Large intestine (tissue), 12 donors: ENCODE results near the gene OR14A2. TPM values are rescaled to one million over a fixed set of nuclear protein-coding genes. Genes with fewer than 3 reads are reported as not detected.
"Not testable (repeated sequence)": the region's sequence is repeated elsewhere in the genome, so short reads cannot be mapped to it uniquely, and the experiment has no call there.

Experiments used
- DNase-seq, 2 donors: peaks; one replicate each; pipeline versions ENCODE4 v3.0.0 to v3.0.0-alpha.2; 2013
- H3K27ac ChIP-seq: one replicate; pipeline ENCODE4 v1.5.1; 2013; ENCODE audit warnings: low read length
- H3K27me3 ChIP-seq: 2 replicates; pipeline ENCODE4 v1.6.1; 2013; ENCODE audit warnings: low read length; ENCODE audit not compliant: control insufficient read depth, insufficient read depth
- H3K36me3 ChIP-seq: 2 replicates; pipeline ENCODE4 v1.6.1; 2013; ENCODE audit warnings: low read length; ENCODE audit not compliant: control insufficient read depth, insufficient read depth
- H3K4me1 ChIP-seq: one replicate; pipeline ENCODE4 v1.6.1; 2013; ENCODE audit warnings: low read length; ENCODE audit not compliant: control insufficient read depth, insufficient read depth
- H3K4me3 ChIP-seq: one replicate; pipeline ENCODE4 v1.5.1; 2013; ENCODE audit warnings: low read length
- H3K9me3 ChIP-seq: one replicate; pipeline ENCODE4 v1.6.1; 2013; ENCODE audit warnings: mild to moderate bottlenecking, low read depth, low read length, moderate library complexity; ENCODE audit not compliant: control insufficient read depth
- WGBS: methylation state at CpG from one replicate; pipeline ENCODE4 v1.1.5; 2013; ENCODE audit warnings: low lambda C conversion rate; ENCODE audit not compliant: insufficient coverage; 5-methylcytosine and 5-hydroxymethylcytosine counted together
- long read RNA-seq, 11 donors: transcript quantifications; one replicate each; lab custom pipeline, GENCODE V29; 2026
- polyA plus RNA-seq: library from polyadenylated mRNA; unstranded; fragments of 120-200 nt; gene quantifications from one replicate; pipeline ENCODE4 v1.2.1, GENCODE V29; 2013

Gene OR14A2
- not detected for polyA plus RNA-seq
- long read RNA-seq, donor 1: 0 reads
- long read RNA-seq, donor 2: 0 reads
- long read RNA-seq, donor 3: 0 reads
- long read RNA-seq, donor 4: 0 reads
- long read RNA-seq, donor 5: 0 reads
- long read RNA-seq, donor 6: 0 reads
- long read RNA-seq, donor 7: 0 reads
- long read RNA-seq, donor 8: 0 reads
- long read RNA-seq, donor 9: 0 reads
- long read RNA-seq, donor 10: 0 reads
- long read RNA-seq, donor 11: 0 reads

DNA sequence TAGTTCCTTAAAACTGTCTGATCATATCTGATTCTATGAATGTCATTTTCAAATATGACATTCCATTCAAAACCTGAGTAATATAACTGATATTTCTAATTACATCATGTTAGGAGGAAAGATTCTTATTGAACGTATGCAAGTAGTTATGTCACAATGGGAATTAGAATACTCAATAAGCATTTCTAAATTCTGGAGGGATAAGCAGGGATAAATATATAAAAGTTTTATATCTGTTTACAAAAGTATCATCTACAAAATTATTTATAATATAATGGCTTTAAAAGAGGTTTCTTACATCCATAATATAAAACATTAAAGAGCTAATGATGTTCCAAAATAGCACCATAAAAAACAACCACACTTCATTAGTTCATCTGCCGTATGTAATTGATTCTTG is at the start of gene OR14A2:
TSS of gene OR14A2 (minus strand) at position 101 of the 400 bp plus-strand sequence.
- no peak within 1 kb of the TSS for H3K27ac ChIP-seq
- H3K4me3 ChIP-seq: no peak within 1 kb of the TSS
- H3K27me3 ChIP-seq: no peaks in the 10 kb centered on the region
- H3K9me3 ChIP-seq: peaks cover 10% of the 10 kb centered on the region
- DNase-seq: no peak
- 100% methylated on average over 1 of the region's 2 CpGs for WGBS
- no peaks in the 10 kb centered on the region for H3K36me3 ChIP-seq
- no peaks in the 10 kb centered on the region for H3K4me1 ChIP-seq

DNA sequence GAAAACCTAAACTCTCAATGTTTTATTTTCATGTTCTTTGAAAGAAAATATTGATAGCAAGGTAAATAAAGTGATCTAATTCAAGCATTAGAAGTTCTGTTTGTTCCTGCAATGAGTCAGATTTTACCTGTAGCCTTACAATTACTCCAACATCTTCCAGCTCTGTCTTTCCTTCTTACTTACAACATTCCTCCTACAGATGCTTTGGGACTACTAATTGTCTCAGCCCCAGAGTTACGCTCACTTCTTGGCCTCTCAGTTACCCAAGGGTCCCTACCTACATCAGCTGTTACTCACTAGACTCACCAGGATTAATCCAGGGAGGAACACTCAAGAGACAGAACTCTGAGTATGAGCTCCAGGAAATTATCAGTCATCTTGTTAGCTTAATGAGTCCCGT is 49.6 kb upstream of the OR14A2 start:
- WGBS: 0% methylated on average over 1 of the region's 2 CpGs
- H3K27me3 ChIP-seq: no peaks in the 10 kb centered on the region
- no peaks in the 10 kb centered on the region for H3K36me3 ChIP-seq
- no peaks in the 10 kb centered on the region for H3K4me1 ChIP-seq
- no peak for DNase-seq
- no peak overlapping the region for H3K4me3 ChIP-seq
- no peak overlapping the region for H3K27ac ChIP-seq
- H3K9me3 ChIP-seq: peaks cover 2% of the 10 kb centered on the region

DNA sequence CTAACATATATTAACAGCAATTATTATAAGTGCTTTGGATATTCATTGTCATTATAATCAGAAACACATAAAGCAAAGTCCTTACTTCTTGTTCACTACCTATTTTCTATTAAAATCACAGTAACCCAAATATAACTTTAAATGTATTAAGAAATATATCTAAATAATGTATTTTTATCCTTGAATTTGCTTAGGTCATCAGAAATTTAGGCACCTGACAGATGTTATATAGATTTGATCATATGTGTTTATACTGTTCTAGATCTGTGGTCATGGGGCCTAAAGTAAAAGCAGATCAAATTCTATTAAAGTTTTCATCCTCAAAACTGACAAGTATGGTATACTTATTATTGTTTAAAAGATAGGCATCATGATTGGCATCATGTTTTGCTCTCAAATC is 21.7 kb upstream of the OR14A2 start:
- Histone ChIP-seq H3K4me3 (no peak overlapping the region), H3K9me3 (no peaks in the 10 kb centered on the region), H3K36me3 (no peaks in the 10 kb centered on the region), H3K27me3 (no peaks in the 10 kb centered on the region), H3K4me1 (no peaks in the 10 kb centered on the region), H3K27ac (no peak overlapping the region)
- no peak for DNase-seq

DNA sequence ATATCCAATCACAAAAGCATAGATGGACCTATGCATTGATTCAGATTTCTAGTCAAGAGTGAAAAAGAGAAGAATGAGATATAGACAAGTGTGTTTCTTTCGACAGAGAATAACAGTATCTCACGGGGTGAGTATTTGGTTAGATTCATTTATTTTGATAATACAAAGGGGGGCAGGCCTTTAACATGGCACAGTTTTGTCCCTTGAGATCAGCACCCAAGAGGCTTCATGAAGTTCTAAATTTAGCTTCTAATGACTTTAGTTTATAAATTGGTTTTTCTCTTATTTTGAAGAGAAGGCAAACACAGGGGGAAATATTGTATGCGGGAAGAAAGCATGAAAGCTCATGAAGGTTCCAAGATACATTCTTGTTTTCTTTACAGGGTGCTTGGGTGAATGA is 12.5 kb upstream of the OR14A2 start, which contains the start of gene OR1C1:
TSS of gene OR1C1 (minus strand) at position 101 of the 400 bp plus-strand sequence. CDS start 2,150 bp downstream, outside the sequence.
- H3K4me1 ChIP-seq: no peaks in the 10 kb centered on the region
- H3K9me3 ChIP-seq: no peaks in the 10 kb centered on the region
- no peaks in the 10 kb centered on the region for H3K27me3 ChIP-seq
- H3K36me3 ChIP-seq: no peaks in the 10 kb centered on the region
- no peak within 1 kb of the TSS for H3K4me3 ChIP-seq
- no peak within 1 kb of the TSS for H3K27ac ChIP-seq
- no peak for DNase-seq
- WGBS: 100% methylated on average over 2 of the region's 3 CpGs

DNA sequence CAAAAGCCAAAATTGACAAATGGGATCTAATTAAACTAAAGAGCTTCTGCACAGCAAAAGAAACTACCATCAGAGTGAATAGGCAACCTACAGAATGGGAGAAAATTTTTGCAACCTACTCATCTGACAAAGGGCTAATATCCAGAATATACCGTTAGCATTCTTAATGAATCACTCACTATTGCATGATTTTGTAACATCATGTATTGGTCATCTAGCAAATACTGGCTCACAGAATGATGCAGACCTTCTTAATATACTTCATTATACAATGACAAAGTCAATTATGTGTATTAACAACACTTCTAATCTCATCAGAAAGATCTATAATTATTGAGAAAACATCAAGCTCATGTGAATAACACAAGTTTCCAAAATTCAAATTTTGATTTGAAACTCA is 6.4 kb upstream of the OR14A2 start:
- not testable (repeated sequence) for H3K27ac ChIP-seq, H3K4me1 ChIP-seq, DNase-seq, H3K27me3 ChIP-seq, H3K36me3 ChIP-seq, H3K4me3 ChIP-seq, H3K9me3 ChIP-seq
- WGBS: 100% methylated on average over 1 of the region's 1 CpG

DNA sequence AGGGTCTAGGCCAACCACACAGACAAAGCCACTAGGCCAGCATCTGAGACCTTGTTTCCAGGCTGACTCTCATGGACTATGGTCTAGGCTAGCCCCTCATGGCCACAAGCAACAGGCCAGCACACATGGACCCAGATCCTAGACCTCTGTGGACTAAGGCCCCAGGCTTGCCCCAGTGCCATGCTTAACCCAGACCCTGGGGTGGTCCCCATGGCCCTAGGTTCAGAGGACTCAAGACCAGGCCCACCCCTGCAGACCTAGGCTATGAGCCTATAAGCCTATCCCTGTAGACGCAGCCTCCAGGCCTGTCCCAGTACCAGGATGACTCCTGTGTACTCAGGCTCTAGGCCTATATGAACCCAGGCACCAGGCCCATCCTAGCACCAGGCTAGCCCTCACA is 1.9 kb upstream of the OR14A2 start:
- Histone ChIP-seq H3K36me3 (no peaks in the 10 kb centered on the region), H3K9me3 (peaks cover 10% of the 10 kb centered on the region), H3K27me3 (no peaks in the 10 kb centered on the region), H3K4me3 (no peak overlapping the region), H3K4me1 (no peaks in the 10 kb centered on the region), H3K27ac (no peak overlapping the region)
- DNase-seq: no peak
- WGBS: no CpG with 5 or more reads among the region's 1 CpG

DNA sequence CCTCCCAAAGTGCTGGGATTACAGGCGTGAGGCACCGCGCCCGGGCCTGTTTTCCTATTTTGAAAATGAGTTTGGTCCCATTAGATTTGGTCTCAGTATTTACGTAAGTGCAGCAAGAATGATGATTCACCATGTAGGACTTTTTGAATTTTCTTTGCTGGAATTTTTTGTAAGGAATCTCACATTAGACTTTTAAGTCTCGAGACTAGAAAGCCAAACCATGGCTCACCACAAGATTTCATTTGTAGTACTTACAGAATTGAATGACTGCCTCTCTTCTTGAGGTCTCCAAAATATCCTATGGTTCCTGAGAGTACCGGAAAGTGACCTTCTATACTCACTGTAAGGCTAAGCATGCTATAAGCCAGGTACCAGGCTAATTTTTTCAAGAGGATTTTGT is 325 bp downstream of the OR14A2 start:
- no peaks in the 10 kb centered on the region for H3K4me1 ChIP-seq
- DNase-seq: no peak
- no peak overlapping the region for H3K27ac ChIP-seq
- no peaks in the 10 kb centered on the region for H3K36me3 ChIP-seq
- 100% methylated on average over 1 of the region's 7 CpGs for WGBS
- no peak overlapping the region for H3K4me3 ChIP-seq
- no peaks in the 10 kb centered on the region for H3K27me3 ChIP-seq
- peaks cover 10% of the 10 kb centered on the region for H3K9me3 ChIP-seq

DNA sequence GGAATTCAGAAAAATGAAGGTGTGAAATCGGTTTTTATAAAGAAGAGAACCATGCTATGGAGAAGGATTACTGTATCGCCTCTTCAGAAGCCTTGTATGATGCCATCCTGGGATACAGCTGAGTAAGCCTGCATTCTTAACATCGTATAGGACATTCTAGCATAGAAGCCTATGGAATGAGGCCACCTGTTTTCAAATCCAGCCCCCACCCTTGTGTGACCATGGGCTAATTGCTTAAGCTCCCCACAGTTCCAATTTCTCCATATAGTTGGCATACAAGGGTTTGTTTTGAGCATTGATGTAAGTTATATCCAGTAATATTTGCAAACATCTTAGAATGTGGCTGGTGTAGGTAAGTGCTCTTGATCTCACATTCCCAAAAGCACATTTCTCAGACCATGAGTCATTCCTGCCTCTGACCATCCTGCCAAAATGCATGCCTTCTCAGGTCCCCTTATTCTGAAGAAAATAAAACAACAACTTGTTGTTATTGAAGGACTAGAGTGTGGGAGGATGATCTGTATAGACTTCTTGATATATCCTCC is 1.5 kb downstream of the OR14A2 start:
- Histone ChIP-seq H3K9me3 (peaks cover 10% of the 10 kb centered on the region), H3K4me3 (no peak overlapping the region), H3K27me3 (no peaks in the 10 kb centered on the region), H3K36me3 (no peaks in the 10 kb centered on the region), H3K4me1 (no peaks in the 10 kb centered on the region), H3K27ac (no peak overlapping the region)
- WGBS: no CpG with 5 or more reads among the region's 3 CpGs
- no peak for DNase-seq

DNA sequence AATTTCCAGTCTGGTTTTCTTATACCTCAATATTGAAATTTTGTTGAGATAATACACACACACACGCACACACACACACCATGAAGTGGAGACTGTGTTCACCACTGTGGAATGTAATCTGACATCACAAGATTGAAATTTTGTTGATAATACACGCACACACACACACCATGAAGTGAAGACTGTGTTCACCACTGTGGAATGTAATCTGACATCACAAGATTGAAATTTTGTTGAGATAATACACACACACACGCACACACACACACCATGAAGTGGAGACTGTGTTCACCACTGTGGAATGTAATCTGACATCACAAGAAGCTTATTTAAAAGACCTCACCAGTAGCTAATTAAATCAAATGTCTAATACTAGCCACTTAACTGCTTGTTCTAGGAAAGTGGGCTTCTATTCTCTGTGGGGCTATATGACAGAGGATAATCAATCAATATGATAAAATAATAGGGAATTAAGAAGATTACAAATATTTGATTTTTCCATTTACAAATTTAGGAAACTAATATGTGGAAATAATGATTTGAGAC is 5.7 kb downstream of the OR14A2 start:
- WGBS: no CpG with 5 or more reads among the region's 3 CpGs
- H3K4me3 ChIP-seq: not testable (repeated sequence)

DNA sequence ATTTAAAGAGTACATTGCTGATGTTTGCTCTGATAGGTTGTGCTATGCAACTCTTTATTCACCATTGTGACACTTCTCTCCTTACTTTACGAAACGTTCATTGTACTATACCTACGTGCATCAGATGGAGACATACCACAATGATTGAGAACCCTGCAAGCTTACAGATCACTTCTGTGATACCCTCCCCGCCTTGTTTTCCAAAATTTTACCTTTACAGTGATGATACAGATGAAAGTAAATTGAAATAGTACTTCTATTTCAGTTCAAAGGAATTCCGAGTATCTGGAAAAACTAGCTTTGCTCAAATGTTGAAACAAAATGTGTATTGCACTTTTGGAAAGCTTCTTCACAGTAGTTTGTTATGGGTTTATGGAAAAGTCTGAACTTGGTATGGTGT is 6.2 kb downstream of the OR14A2 start:
- Histone ChIP-seq H3K36me3 (no peaks in the 10 kb centered on the region), H3K27ac (no peak overlapping the region), H3K4me1 (no peaks in the 10 kb centered on the region), H3K9me3 (no peaks in the 10 kb centered on the region), H3K4me3 (no peak overlapping the region), H3K27me3 (no peaks in the 10 kb centered on the region)
- DNase-seq: no peak
- WGBS: 77% methylated on average over 5 of the region's 5 CpGs

More for the DNA sequence above, 5.7 kb downstream of the OR14A2 start:
- not testable (repeated sequence) for H3K27me3 ChIP-seq, H3K9me3 ChIP-seq, H3K36me3 ChIP-seq, H3K27ac ChIP-seq, DNase-seq, H3K4me1 ChIP-seq

DNA sequence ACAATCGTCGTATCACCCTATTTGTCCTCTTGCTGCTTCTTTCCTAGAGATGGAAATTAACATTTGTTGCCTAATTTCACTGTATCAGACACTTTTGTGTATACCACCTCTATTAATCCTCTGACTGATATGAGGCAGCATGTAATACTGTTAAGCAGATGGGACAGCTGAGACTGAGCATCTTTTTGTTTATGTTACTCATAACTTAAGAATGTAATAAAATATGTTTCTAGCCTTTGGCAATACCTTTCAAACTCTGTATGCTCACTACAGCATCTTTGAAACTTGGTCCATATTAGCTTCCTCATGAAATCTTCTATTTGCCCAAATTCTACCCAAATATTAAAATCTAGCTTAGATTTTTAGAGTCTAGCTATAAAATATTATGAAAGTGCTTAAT is 7.2 kb downstream of the OR14A2 start:
- H3K9me3 ChIP-seq: peaks cover 4% of the 10 kb centered on the region
- H3K4me1 ChIP-seq: no peaks in the 10 kb centered on the region
- DNase-seq: no peak
- WGBS: 100% methylated on average over 2 of the region's 2 CpGs
- no peaks in the 10 kb centered on the region for H3K27me3 ChIP-seq
- H3K36me3 ChIP-seq: no peaks in the 10 kb centered on the region
- no peak overlapping the region for H3K4me3 ChIP-seq
- H3K27ac ChIP-seq: no peak overlapping the region
